Body of pancreas (tissue), 4 donors: Measurements from ENCODE around the gene GORASP2. TPM values are rescaled to one million over a fixed set of nuclear protein-coding genes. Genes with fewer than 3 reads are reported as not detected.

Source experiments
- ATAC-seq: fragments of 150-250 bp; one replicate; pipeline ENCODE4 v1.9.1; 2016
- DNase-seq, 4 donors: peaks; one replicate each; pipeline ENCODE4 v3.0.0-alpha.2; 2019
- H3K27ac ChIP-seq, 4 donors: fragments of 200-600 bp; sonication (generic); 1 replicate in 3 of 4; 2 replicates in 1 of 4; pipeline versions ENCODE4 v1.5.1 to v1.6.1; 2016 to 2019; ENCODE audit warnings: mild to moderate bottlenecking in 1 of 4, mixed read lengths in 1 of 4, moderate library complexity in 1 of 4
- H3K27me3 ChIP-seq, 2 donors: fragments of 200-600 bp; sonication (generic); one replicate each; pipeline ENCODE4 v1.6.0; 2016; ENCODE audit warnings: mild to moderate bottlenecking in 1 of 2
- H3K36me3 ChIP-seq, 2 donors: fragments of 200-600 bp; sonication (generic); replicated peaks in 1 of 2; 2 replicates each; pipeline ENCODE4 v1.5.1; 2016; ENCODE audit warnings: low read depth in 2 of 2; ENCODE audit not compliant: insufficient read depth in 1 of 2
- H3K4me1 ChIP-seq: fragments of 200-600 bp; sonication (generic); one replicate; pipeline ENCODE4 v1.6.0; 2016
- H3K4me3 ChIP-seq, 2 donors: fragments of 200-600 bp; sonication (generic); 1 replicate in 1 of 2; 2 replicates in 1 of 2; pipeline ENCODE4 v1.5.1; 2016 to 2019
- H3K9me3 ChIP-seq, 3 donors: fragments of 200-600 bp; sonication (generic); 1 replicate in 2 of 3; 2 replicates in 1 of 3; pipeline ENCODE4 v1.5.1; 2016
- POLR2A ChIP-seq, 3 donors: fragments of 450-650 bp; IDR thresholded peaks; one replicate each; pipeline ENCODE4 v1.6.1; 2016; ENCODE audit warnings: antibody characterized with exemption in 3 of 3, mild to moderate bottlenecking in 2 of 3
- WGBS, 2 donors: methylation state at CpG; one replicate each; pipeline ENCODE4 v1.1.5; 2017; 5-methylcytosine and 5-hydroxymethylcytosine counted together
- intact Hi-C: fragments of 100-400 bp; cut with DNase I; formaldehyde crosslinking; loops from one replicate; pipeline ENCODE4 v1.15.1; 2023
- total RNA-seq, 2 donors: library from RNA; depleted of rRNA; stranded (reverse); fragments of >200 nt; gene quantifications; one replicate each; pipeline ENCODE4 v1.1.0, GENCODE V29; 2016
- TF ChIP-seq, protein P1 (sequence below), 7 experiments: fragments of 450-650 bp in 4 of 7; fragments of 200-600 bp in 3 of 7; sonication (generic) in 3 of 7; IDR thresholded peaks; one replicate each; pipeline ENCODE4 v1.5.1; 2016 to 2019; ENCODE audit warnings: antibody characterized with exemption in 7 of 7

The GORASP2 gene
- total RNA-seq, 2 donors from 2014 or later, result 44.4 to 65.6 TPM

DNA sequence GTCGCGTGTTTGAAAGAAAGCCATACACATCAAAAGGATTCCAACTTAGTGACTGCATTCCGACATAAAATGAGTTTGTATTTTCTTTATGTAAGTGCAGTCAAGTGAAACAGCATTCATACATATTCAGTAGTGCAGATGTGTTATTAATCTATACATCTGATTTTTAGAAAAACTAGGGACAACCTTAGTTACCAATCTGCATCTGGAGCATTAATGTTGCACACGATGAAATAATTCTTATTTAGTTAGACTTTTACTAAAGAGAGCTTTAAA is 1.9 kb downstream of the GORASP2 start:
- H3K4me3 ChIP-seq, result peak overlapping the region in 1 of 2 donors; percentile 96
- DNase-seq (no peak), ATAC-seq (no peak)
- H3K4me1 ChIP-seq, result peaks cover 42% of the 10 kb centered on the region
- H3K27me3 ChIP-seq, result no peaks in the 10 kb centered on the region
- no peaks in the 10 kb centered on the region for H3K36me3 ChIP-seq
- TF ChIP-seq, protein P1, sequence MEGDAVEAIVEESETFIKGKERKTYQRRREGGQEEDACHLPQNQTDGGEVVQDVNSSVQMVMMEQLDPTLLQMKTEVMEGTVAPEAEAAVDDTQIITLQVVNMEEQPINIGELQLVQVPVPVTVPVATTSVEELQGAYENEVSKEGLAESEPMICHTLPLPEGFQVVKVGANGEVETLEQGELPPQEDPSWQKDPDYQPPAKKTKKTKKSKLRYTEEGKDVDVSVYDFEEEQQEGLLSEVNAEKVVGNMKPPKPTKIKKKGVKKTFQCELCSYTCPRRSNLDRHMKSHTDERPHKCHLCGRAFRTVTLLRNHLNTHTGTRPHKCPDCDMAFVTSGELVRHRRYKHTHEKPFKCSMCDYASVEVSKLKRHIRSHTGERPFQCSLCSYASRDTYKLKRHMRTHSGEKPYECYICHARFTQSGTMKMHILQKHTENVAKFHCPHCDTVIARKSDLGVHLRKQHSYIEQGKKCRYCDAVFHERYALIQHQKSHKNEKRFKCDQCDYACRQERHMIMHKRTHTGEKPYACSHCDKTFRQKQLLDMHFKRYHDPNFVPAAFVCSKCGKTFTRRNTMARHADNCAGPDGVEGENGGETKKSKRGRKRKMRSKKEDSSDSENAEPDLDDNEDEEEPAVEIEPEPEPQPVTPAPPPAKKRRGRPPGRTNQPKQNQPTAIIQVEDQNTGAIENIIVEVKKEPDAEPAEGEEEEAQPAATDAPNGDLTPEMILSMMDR (IDR thresholded peaks at IDR 0.05), result no peak
- TF ChIP-seq POLR2A (IDR thresholded peaks at IDR 0.05), result no peak
- intact Hi-C loops, result no loop called here
- H3K27ac ChIP-seq, result peak overlapping the region in 2 of 4 donors; percentile 98
- no peaks in the 10 kb centered on the region for H3K9me3 ChIP-seq
- WGBS, 2 donors, result 12 to 21% methylated on average over 4 of the region's 4 CpGs

DNA sequence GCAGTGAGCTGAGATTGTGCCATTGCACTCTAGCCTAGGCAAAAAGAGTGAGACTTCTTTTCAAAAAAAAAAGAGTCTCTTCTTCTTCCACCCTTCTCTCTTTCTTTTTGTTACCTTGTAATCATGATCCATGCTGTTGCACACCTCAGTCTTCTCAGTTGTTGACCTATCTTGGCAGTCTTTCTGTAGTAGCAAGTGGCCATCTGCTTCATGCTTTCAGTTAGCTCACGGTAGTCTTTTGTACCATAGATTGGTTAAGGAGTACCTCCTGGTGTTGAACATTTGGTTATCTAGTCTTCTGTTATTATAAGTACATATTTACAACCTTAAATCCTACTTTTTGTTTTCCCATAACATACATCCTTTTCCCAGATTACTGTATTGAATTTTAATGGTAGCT is 3.1 kb downstream of the GORASP2 start:
- Histone ChIP-seq H3K4me1 (peaks cover 45% of the 10 kb centered on the region), H3K27me3 (no peaks in the 10 kb centered on the region), H3K27ac (no peak overlapping the region), H3K4me3 (no peak overlapping the region), H3K36me3 (no peaks in the 10 kb centered on the region), H3K9me3 (no peaks in the 10 kb centered on the region)
- TF ChIP-seq, protein P1 (IDR thresholded peaks at IDR 0.05), result no peak
- TF ChIP-seq POLR2A (IDR thresholded peaks at IDR 0.05), result no peak
- ATAC-seq (no peak), DNase-seq (no peak)
- intact Hi-C loops, result no loop called here
- WGBS, 2 donors, result 39 to 42% methylated on average over 1 of the region's 1 CpG

DNA sequence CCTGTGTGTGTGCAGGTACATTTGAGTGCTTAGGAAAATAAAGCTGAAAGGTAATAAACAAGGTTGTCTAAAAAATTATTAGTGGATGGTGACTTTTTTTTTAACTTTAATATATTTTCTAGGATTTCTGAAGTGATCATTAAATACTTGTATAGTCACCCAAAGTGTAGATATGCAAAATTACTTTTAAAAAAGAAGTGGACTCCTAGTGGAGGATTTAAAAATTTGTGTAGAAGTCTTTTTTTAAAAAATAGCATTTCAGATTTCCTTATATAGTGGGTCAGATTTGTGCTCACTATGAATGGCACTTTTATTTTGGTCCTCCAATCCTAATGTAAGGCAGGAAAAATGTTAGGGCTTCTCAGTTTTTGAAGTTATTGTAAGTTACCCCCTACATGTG is 3.9 kb downstream of the GORASP2 start:
- ATAC-seq, result no peak
- no peaks in the 10 kb centered on the region for H3K36me3 ChIP-seq
- no peak for DNase-seq
- intact Hi-C loops, result no loop called here
- H3K9me3 ChIP-seq, result no peaks in the 10 kb centered on the region
- no peaks in the 10 kb centered on the region for H3K27me3 ChIP-seq
- H3K27ac ChIP-seq, result no peak overlapping the region
- peaks cover 51% of the 10 kb centered on the region for H3K4me1 ChIP-seq
- H3K4me3 ChIP-seq, result no peak overlapping the region
- no peak for TF ChIP-seq POLR2A (IDR thresholded peaks at IDR 0.05)
- TF ChIP-seq, protein P1 (IDR thresholded peaks at IDR 0.05), result no peak

DNA sequence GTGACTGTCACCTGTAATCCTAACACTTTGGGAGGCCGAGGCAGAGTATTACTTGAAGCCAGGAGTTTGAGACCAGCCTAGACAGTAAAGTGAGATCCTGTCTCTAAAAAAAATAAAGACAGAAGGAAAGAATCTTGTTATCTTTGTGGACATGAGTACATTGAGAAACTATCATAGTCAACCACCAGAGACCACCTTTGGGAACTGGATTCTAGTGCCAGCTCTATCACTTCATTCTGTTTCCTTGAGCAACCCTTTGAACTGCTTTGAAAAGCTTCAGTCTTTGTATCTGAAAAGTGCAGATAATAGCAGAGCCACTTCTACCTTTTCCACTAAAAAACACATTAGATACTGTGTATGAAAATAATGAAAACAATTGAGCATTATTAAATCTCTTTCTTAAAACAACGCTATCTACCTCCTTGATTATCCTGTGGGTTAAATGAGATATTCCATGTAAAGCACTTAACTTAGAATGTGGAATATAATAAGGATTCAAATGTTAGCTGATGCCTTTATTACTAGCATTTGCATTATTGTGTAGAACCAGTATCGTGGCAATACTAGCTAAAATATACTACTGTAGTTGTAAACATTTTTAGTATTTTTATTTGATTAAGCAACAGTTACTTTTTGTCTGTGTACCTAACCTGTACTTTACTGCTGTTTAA is 8.8 kb downstream of the GORASP2 start:
- TF ChIP-seq, protein P1 (IDR thresholded peaks at IDR 0.05), result no peak
- TF ChIP-seq POLR2A (IDR thresholded peaks at IDR 0.05), result no peak
- Histone ChIP-seq H3K36me3 (no peaks in the 10 kb centered on the region), H3K27ac (no peak overlapping the region), H3K27me3 (no peaks in the 10 kb centered on the region), H3K4me1 (peaks cover 62% of the 10 kb centered on the region), H3K9me3 (no peaks in the 10 kb centered on the region), H3K4me3 (no peak overlapping the region)
- ATAC-seq (no peak), DNase-seq (no peak)
- WGBS, 2 donors, result 41 to 49% methylated on average over 3 of the region's 3 CpGs
- intact Hi-C loops, result no loop called here

DNA sequence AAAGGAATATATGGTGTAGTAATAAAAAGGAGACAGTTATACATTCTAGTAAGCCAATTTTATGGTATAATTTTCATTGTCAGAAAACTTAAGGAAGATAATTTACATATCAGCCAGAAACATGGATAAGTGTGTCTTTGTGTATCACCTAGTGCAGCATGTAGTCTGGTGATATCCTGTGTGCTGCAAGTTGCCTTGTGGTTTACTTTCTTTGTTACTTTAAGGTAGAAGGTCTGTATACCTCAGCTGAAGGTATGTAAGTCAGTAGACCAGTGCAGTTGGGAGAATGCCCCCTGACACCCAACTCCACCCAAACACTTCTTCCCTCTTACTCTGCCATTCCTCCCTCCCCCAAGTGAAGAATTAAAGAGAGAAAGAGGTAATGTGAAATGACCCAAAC is 11.0 kb downstream of the GORASP2 start:
- Histone ChIP-seq H3K9me3 (no peaks in the 10 kb centered on the region), H3K4me1 (peaks cover 66% of the 10 kb centered on the region), H3K27ac (no peak overlapping the region), H3K4me3 (no peak overlapping the region), H3K27me3 (no peaks in the 10 kb centered on the region), H3K36me3 (no peaks in the 10 kb centered on the region)
- ATAC-seq, result no peak
- DNase-seq, result no peak
- TF ChIP-seq POLR2A (IDR thresholded peaks at IDR 0.05), result no peak
- TF ChIP-seq, protein P1 (IDR thresholded peaks at IDR 0.05), result no peak
- intact Hi-C loops, result no loop called here
